Nephron progenitor cell (in vitro differentiated cells): ENCODE data around the gene LRRC74A.

Experiments
- DNase-seq: peaks from one replicate; pipeline ENCODE4 v3.0.0; 2021
- H3K27ac Mint-ChIP-seq: 2 replicates; pipeline ENCODE4 v1.8.0; 2021; ENCODE audit warnings: mild to moderate bottlenecking, moderate library complexity, mixed read lengths
- H3K27me3 Mint-ChIP-seq: 2 replicates; pipeline ENCODE4 v1.8.0; 2021; ENCODE audit warnings: mild to moderate bottlenecking, low read depth, mixed read lengths; ENCODE audit not compliant: poor library complexity
- H3K36me3 Mint-ChIP-seq: 2 replicates; pipeline ENCODE4 v1.8.0; 2021; ENCODE audit warnings: low read depth, mixed read lengths
- H3K4me1 Mint-ChIP-seq: 2 replicates; pipeline ENCODE4 v1.8.0; 2021; ENCODE audit warnings: mixed read lengths
- H3K4me3 Mint-ChIP-seq: 2 replicates; pipeline ENCODE4 v1.8.0; 2021; ENCODE audit warnings: mild to moderate bottlenecking, moderate library complexity, mixed read lengths
- H3K9me3 Mint-ChIP-seq: 2 replicates; pipeline ENCODE4 v1.8.0; 2021; ENCODE audit warnings: mild to moderate bottlenecking, moderate library complexity, mixed read lengths
- CTCF ChIP-seq: fragments of 200-600 bp; sonication (generic); IDR thresholded peaks from 2 replicates; pipeline ENCODE4 v1.5.0; 2021; ENCODE audit warnings: antibody characterized with exemption

LRRC74A gene

GRCh38 chr14:76811561-76811960, 14.6 kb upstream of the LRRC74A start:
- peak overlapping the region; percentile 96 for H3K4me3 Mint-ChIP-seq
- H3K27ac Mint-ChIP-seq: no peak overlapping the region
- no peaks in the 10 kb centered on the region for H3K27me3 Mint-ChIP-seq
- no peak for TF ChIP-seq CTCF
- no peak for DNase-seq
- H3K4me1 Mint-ChIP-seq: peaks cover 34% of the 10 kb centered on the region
- no peaks in the 10 kb centered on the region for H3K9me3 Mint-ChIP-seq
- H3K36me3 Mint-ChIP-seq: peaks cover 23% of the 10 kb centered on the region

- Mint-ChIP-seq H3K27me3 (no peaks in the 10 kb centered on the region), H3K27ac (peak overlapping the region; percentile 55), H3K36me3 (peaks cover 20% of the 10 kb centered on the region), H3K4me3 (peak overlapping the region; percentile 96), H3K4me1 (peaks cover 34% of the 10 kb centered on the region), H3K9me3 (no peaks in the 10 kb centered on the region)
- DNase-seq: no peak
- no peak for TF ChIP-seq CTCF
Measured at GRCh38 chr14:76812093-76812421, 14.2 kb upstream of the LRRC74A start.

- no peak for TF ChIP-seq CTCF
- peak; percentile 95 for DNase-seq
- H3K4me3 Mint-ChIP-seq: peak within 1 kb of the TSS; percentile 96
- H3K9me3 Mint-ChIP-seq: no peaks in the 10 kb centered on the region
- peak within 1 kb of the TSS; percentile 55 for H3K27ac Mint-ChIP-seq
- no peaks in the 10 kb centered on the region for H3K27me3 Mint-ChIP-seq
- peaks cover 34% of the 10 kb centered on the region for H3K4me1 Mint-ChIP-seq
- peaks cover 14% of the 10 kb centered on the region for H3K36me3 Mint-ChIP-seq
Measured at GRCh38 chr14:76812422-76813383, 13.5 kb upstream of the LRRC74A start, which contains the start of gene ANGEL1. ANGEL1 (minus strand) TSS chr14:76812882; CDS start chr14:76812827, 55 bp downstream.

- Mint-ChIP-seq H3K9me3 (peaks cover under 1% of the 10 kb centered on the region), H3K4me1 (peaks cover 27% of the 10 kb centered on the region), H3K27ac (no peak overlapping the region), H3K36me3 (no peaks in the 10 kb centered on the region), H3K27me3 (peaks cover 4% of the 10 kb centered on the region), H3K4me3 (no peak overlapping the region)
- no peak for TF ChIP-seq CTCF
- DNase-seq: no peak
Measured at GRCh38 chr14:76814726-76815645, 11.2 kb upstream of the LRRC74A start.

GRCh38 chr14:76820700-76821099, 5.5 kb upstream of the LRRC74A start:
- DNase-seq: no peak
- H3K9me3 Mint-ChIP-seq: peaks cover 21% of the 10 kb centered on the region
- H3K4me1 Mint-ChIP-seq: no peaks in the 10 kb centered on the region
- H3K4me3 Mint-ChIP-seq: no peak overlapping the region
- H3K27ac Mint-ChIP-seq: no peak overlapping the region
- H3K36me3 Mint-ChIP-seq: peaks cover 5% of the 10 kb centered on the region
- H3K27me3 Mint-ChIP-seq: peaks cover 4% of the 10 kb centered on the region
- no peak for TF ChIP-seq CTCF
